Activated naive CD8-positive, alpha-beta T cell treated with anti-CD3 and anti-CD28 coated beads for 36 hours (primary cell): ENCODE data around the gene DIDO1. TPM values are rescaled to one million over a fixed set of nuclear protein-coding genes. Genes with fewer than 3 reads are reported as not detected.

Experiments
- DNase-seq: peaks from one replicate; pipeline ENCODE4 v3.0.0; 2021
- H3K27ac Mint-ChIP-seq: one replicate; pipeline ENCODE4 v1.8.0; 2022; ENCODE audit warnings: mild to moderate bottlenecking, moderate library complexity, mixed read lengths
- H3K27me3 Mint-ChIP-seq: one replicate; pipeline ENCODE4 v1.8.0; 2022; ENCODE audit warnings: mild to moderate bottlenecking, mixed read lengths
- H3K36me3 Mint-ChIP-seq: one replicate; pipeline ENCODE4 v1.8.0; 2021; ENCODE audit warnings: mild to moderate bottlenecking, mixed read lengths
- H3K4me1 Mint-ChIP-seq: one replicate; pipeline ENCODE4 v1.8.0; 2021; ENCODE audit warnings: mixed read lengths
- H3K4me3 Mint-ChIP-seq: one replicate; pipeline ENCODE4 v1.8.0; 2022; ENCODE audit warnings: mild to moderate bottlenecking, moderate library complexity, mixed read lengths
- H3K9me3 Mint-ChIP-seq: one replicate; pipeline ENCODE4 v1.8.0; 2022; ENCODE audit warnings: mixed read lengths
- total RNA-seq, 2 experiments: library from RNA; stranded (reverse); gene quantifications; one replicate each; pipeline ENCODE4 v1.2.3, GENCODE V29; 2021

The DIDO1 gene
- total RNA-seq, 2 experiments from 2014 or later, result 46.3 to 47.2 TPM

DNA sequence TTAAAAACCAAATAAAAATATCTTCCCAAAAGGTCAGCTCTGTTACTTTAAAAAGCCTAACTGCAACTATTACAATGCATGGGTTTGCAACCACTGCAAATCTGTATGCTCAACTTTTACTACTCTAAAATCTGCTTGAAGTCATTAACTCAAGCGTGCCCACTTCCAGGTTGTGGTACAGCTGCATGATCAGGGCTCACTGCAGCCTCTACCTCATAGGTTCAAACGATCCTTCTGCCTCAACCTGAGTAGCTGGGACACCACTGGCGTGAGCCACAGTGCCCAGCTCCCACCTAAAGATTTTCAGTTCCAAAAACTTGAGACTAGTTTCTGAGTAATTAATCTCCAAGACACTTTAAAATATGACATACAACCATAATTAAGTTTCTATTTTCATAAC is 8.2 kb downstream of the DIDO1 start:
- peak; percentile 67 for DNase-seq
- Mint-ChIP-seq H3K4me3 (peak overlapping the region; percentile 61), H3K36me3 (peaks cover 25% of the 10 kb centered on the region), H3K27me3 (no peaks in the 10 kb centered on the region), H3K4me1 (peaks cover 81% of the 10 kb centered on the region), H3K9me3 (no peaks in the 10 kb centered on the region), H3K27ac (peak overlapping the region; percentile 90)

- peaks cover 81% of the 10 kb centered on the region for H3K4me1 Mint-ChIP-seq
- H3K9me3 Mint-ChIP-seq, result no peaks in the 10 kb centered on the region
- H3K36me3 Mint-ChIP-seq, result peaks cover 27% of the 10 kb centered on the region
- DNase-seq, result no peak
- peak overlapping the region; percentile 90 for H3K27ac Mint-ChIP-seq
- no peaks in the 10 kb centered on the region for H3K27me3 Mint-ChIP-seq
- peak overlapping the region; percentile 61 for H3K4me3 Mint-ChIP-seq
Observed at GRCh38 chr20:62917720-62918119, 8.6 kb downstream of the DIDO1 start.

DNA sequence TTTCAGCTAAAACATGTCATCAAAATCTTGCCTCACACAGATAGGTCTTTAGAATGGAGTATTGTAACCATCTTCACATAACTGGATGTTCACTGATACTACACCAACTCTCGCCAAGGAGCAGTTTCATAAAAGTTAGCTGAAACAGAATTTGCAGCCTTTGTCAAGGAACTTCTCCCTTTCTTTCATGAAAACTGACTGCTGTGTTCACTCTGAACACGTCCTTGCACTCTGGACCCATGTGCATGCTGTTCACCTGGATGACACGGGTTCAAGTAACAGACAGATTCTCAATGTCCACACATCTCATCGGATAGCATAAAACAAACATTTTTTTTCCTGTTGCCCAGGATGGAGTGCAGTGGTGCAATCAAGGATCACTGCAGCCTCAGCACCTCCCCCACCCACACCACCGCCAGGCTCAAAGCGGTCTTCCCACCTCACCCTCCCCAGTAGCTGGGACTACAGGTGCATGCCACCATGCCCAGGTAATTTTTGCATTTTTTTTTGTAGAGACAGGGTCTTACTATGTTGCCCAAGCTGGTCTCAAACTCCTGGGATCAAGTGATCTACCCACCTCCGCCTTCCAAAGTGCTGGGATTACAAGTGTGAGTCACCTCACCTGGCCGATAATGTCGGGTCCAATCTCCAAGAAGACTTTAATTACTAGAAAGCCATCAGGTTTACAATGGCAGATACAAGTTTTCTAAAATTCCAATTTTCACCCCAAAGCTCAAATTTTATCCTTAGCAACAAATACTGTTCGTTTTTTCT is 9.4 kb downstream of the DIDO1 start:
- Mint-ChIP-seq H3K9me3 (no peaks in the 10 kb centered on the region), H3K36me3 (peaks cover 25% of the 10 kb centered on the region), H3K4me1 (peaks cover 73% of the 10 kb centered on the region), H3K27me3 (no peaks in the 10 kb centered on the region), H3K27ac (peak overlapping the region; percentile 90), H3K4me3 (peak overlapping the region; percentile 61)
- no peak for DNase-seq

DNA sequence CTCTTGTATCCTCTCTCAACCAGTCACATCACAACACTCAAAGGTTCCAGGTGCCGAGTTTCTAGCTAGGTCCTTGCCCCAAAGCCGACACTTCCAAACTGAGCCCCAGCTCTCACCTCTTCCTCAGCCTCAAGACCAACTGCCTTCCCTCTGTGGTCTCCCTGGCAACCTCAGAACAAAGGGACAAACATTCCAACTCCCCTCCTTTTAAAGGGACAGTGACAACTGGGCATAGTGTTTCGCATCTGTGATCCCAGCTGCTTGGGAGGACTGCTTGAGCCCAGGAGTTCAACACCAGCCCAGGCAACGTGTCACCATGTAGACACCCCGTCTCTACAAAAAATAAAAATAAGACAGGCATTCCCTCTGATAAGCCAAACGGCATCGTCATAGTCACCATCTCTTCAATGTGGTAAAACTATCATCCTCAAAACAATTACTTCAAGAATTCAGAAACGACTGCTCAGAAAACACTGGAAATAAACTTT is 11.3 kb downstream of the DIDO1 start:
- H3K27me3 Mint-ChIP-seq, result no peaks in the 10 kb centered on the region
- H3K9me3 Mint-ChIP-seq, result no peaks in the 10 kb centered on the region
- H3K4me1 Mint-ChIP-seq, result peaks cover 65% of the 10 kb centered on the region
- H3K36me3 Mint-ChIP-seq, result peaks cover 29% of the 10 kb centered on the region
- peak overlapping the region; percentile 30 for H3K4me3 Mint-ChIP-seq
- H3K27ac Mint-ChIP-seq, result peak overlapping the region; percentile 71
- DNase-seq, result peak; percentile 40

- peak overlapping the region; percentile 12 for H3K27ac Mint-ChIP-seq
- no peak for DNase-seq
Observed at GRCh38 chr20:62914436-62914835, 11.9 kb downstream of the DIDO1 start.

DNA sequence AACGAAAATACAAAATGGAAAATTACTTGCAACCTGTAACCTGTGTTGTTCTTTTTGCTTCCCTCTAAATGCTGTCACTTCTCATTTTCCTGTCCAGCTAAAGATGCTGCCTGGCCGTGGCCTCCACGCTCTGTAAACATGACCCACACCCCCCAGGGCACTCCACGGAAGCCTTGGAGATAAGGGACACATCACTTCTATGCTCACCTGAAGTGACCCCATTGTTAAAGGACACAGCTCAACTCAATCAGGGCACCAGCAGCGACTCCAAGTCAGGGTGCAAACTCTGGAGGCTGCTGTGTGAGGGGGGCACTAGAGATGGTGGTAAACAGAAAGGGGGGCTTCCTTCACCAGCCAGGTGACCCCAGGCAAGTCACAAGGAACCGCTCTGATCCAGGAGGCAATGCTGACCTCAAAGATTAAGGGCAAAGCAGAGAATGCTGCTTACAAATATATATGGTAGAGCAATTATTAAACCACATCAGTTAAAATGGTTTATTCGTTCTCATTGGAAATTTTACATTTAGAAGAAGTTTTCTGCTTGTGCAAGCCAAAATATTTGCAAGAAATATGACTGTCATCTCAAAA is 13.2 kb downstream of the DIDO1 start:
- Mint-ChIP-seq H3K27me3 (no peaks in the 10 kb centered on the region), H3K4me3 (no peak overlapping the region), H3K36me3 (peaks cover 33% of the 10 kb centered on the region), H3K9me3 (no peaks in the 10 kb centered on the region), H3K27ac (no peak overlapping the region), H3K4me1 (peaks cover 51% of the 10 kb centered on the region)
- no peak for DNase-seq

More at GRCh38 chr20:62914436-62914835, 11.9 kb downstream of the DIDO1 start:
- no peaks in the 10 kb centered on the region for H3K9me3 Mint-ChIP-seq
- peaks cover 59% of the 10 kb centered on the region for H3K4me1 Mint-ChIP-seq
- peaks cover 30% of the 10 kb centered on the region for H3K36me3 Mint-ChIP-seq
- no peaks in the 10 kb centered on the region for H3K27me3 Mint-ChIP-seq
- peak overlapping the region; percentile 18 for H3K4me3 Mint-ChIP-seq

- Mint-ChIP-seq H3K4me3 (no peak overlapping the region), H3K36me3 (peaks cover 35% of the 10 kb centered on the region), H3K9me3 (no peaks in the 10 kb centered on the region), H3K27me3 (no peaks in the 10 kb centered on the region), H3K4me1 (peaks cover 42% of the 10 kb centered on the region), H3K27ac (no peak overlapping the region)
- no peak for DNase-seq
Observed at GRCh38 chr20:62911701-62912280, 14.5 kb downstream of the DIDO1 start.

DNA sequence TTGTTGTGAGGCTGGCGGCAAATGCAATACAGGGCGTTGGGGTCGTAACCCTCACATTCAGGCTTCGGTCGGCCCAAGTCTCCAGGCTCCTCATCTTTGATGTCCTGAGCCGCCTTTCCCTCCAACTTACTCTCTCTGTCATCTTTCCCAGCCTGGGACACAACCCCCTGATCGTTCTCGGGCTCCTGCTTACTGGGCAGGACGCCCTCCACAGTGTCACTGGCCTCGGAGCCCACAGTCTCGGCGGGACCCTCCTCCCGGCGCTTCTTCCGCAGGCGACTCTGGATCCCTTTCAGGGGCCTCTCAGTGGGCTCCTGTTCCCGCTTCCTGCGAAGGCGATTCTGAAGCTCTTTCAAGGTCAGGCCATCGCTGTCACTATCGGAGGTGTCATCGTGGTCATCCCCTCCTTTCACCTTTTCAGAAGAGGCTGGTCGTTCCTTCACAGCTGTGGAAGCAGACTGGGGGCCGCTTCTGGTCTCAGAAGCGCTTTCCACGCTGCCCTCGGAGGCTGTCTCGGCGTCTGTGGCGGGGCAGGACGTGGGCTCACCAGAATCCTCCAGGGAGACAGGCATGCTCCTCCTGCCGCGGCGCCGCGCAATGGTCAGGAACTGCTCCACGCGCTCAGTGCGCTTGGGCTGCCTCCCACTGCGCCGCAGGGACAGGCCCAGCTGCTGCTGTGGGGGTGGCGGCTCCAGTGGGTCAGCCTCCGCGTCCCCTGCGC is 15.4 kb downstream of the DIDO1 start:
- Mint-ChIP-seq H3K36me3 (peaks cover 38% of the 10 kb centered on the region), H3K4me1 (peaks cover 34% of the 10 kb centered on the region)

GRCh38 chr20:62910217-62910766 is 16.0 kb downstream of the DIDO1 start:
- H3K27ac Mint-ChIP-seq, result peak overlapping the region; percentile 20
- no peak overlapping the region for H3K4me3 Mint-ChIP-seq
- no peak for DNase-seq
- no peaks in the 10 kb centered on the region for H3K9me3 Mint-ChIP-seq
- peaks cover 28% of the 10 kb centered on the region for H3K4me1 Mint-ChIP-seq
- H3K27me3 Mint-ChIP-seq, result no peaks in the 10 kb centered on the region
- H3K36me3 Mint-ChIP-seq, result peaks cover 42% of the 10 kb centered on the region

More for the DNA sequence above, 15.4 kb downstream of the DIDO1 start:
- no peak for DNase-seq
- H3K27ac Mint-ChIP-seq, result peak overlapping the region; percentile 20
- no peak overlapping the region for H3K4me3 Mint-ChIP-seq
- no peaks in the 10 kb centered on the region for H3K9me3 Mint-ChIP-seq
- no peaks in the 10 kb centered on the region for H3K27me3 Mint-ChIP-seq

GRCh38 chr20:62908971-62909791 is 17.1 kb downstream of the DIDO1 start:
- Mint-ChIP-seq H3K4me1 (peaks cover 24% of the 10 kb centered on the region), H3K27me3 (no peaks in the 10 kb centered on the region), H3K9me3 (no peaks in the 10 kb centered on the region), H3K27ac (peak overlapping the region; percentile 69), H3K36me3 (peaks cover 47% of the 10 kb centered on the region), H3K4me3 (no peak overlapping the region)
- DNase-seq, result no peak

- peak; percentile 57 for DNase-seq
- no peaks in the 10 kb centered on the region for H3K9me3 Mint-ChIP-seq
- H3K27ac Mint-ChIP-seq, result peak overlapping the region; percentile 48
- no peak overlapping the region for H3K4me3 Mint-ChIP-seq
- peaks cover 47% of the 10 kb centered on the region for H3K36me3 Mint-ChIP-seq
- peaks cover 25% of the 10 kb centered on the region for H3K4me1 Mint-ChIP-seq
- no peaks in the 10 kb centered on the region for H3K27me3 Mint-ChIP-seq
Observed at GRCh38 chr20:62907384-62908317, 18.7 kb downstream of the DIDO1 start.

DNA sequence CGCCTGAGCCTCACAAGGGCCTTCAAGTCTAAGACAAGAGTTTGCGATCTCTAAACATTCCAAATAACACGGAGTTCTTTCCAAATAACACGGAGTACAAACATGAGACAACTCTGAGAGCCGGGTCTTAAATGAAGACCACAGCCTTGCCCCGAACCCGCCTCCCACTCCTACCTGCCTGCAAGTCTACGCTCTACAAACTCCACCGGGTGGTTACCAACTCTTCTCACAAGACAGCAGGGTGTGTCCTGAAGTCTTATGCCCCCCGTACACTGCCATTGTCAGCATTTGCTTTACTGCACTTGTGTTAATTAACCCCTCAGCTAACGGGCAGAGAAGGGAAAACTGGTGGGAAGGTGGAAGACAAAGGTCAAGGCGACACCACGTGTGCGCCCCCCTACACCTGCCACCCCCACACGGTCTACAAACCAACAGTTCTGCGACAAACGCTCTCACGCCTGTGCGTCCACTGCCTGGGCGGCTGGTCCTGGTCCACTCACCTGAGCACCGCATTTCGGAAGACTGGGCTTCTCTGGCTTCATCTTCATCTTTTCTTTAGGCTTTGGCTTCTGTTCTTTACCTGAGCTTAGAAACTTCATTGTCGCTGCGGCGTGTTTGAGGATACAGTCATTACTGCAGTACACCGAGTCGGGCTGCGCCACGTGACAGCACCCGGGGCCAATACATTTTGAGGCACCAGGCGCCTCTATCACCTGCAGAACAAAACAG is 19.5 kb downstream of the DIDO1 start:
- Mint-ChIP-seq H3K4me3 (no peak overlapping the region), H3K27ac (no peak overlapping the region), H3K4me1 (peaks cover 25% of the 10 kb centered on the region), H3K9me3 (no peaks in the 10 kb centered on the region), H3K27me3 (no peaks in the 10 kb centered on the region), H3K36me3 (peaks cover 50% of the 10 kb centered on the region)
- DNase-seq, result no peak

GRCh38 chr20:62906209-62906608 is 20.1 kb downstream of the DIDO1 start:
- Mint-ChIP-seq H3K4me1 (peaks cover 28% of the 10 kb centered on the region), H3K9me3 (no peaks in the 10 kb centered on the region), H3K36me3 (peaks cover 50% of the 10 kb centered on the region), H3K27ac (no peak overlapping the region), H3K4me3 (no peak overlapping the region), H3K27me3 (no peaks in the 10 kb centered on the region)
- DNase-seq, result no peak
